ENCODE data around the gene DGKA.
"Not testable (repeated sequence)": the region's sequence is repeated elsewhere in the genome, so short reads cannot be mapped to it uniquely, and the experiment has no call there.

DGKA gene

GRCh38 chr12:55930771-55931316 lies at the start of gene DGKA:
Gene DGKA, plus strand, starts transcription at chr12:55931162. Its CDS starts 5,342 bp downstream, at chr12:55936504.
- peak; percentile 76 for DNase-seq (ENCODE audit: low spot score)

DNA sequence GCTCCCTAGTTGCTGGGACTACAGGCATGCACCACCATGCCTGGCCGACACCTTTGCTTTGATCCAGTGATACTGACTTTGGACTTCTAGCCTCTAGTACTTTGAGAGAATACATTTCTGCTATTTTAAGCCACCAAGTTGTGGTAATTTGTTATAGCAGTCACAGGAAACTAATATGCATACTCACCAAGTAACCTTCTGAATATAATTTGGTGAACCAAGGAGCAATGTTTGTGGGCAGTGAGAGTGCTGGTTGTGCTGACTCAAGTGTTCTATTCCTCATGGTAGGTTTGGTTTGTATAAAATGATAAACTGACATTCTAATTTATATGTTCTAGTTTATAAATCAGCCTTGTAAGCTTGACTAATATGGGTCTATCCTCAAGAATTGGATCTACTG lies 45.8 kb upstream of the DGKA start:
- no peak for DNase-seq (ENCODE audit: low spot score)

- no peak for DNase-seq (ENCODE audit: low spot score)
These were observed 39.7 kb upstream of the DGKA start for GRCh38 chr12:55891310-55891709.

- DNase-seq (ENCODE audit: low spot score): no peak
These were observed 37.2 kb upstream of the DGKA start for GRCh38 chr12:55893723-55894122.

DNA sequence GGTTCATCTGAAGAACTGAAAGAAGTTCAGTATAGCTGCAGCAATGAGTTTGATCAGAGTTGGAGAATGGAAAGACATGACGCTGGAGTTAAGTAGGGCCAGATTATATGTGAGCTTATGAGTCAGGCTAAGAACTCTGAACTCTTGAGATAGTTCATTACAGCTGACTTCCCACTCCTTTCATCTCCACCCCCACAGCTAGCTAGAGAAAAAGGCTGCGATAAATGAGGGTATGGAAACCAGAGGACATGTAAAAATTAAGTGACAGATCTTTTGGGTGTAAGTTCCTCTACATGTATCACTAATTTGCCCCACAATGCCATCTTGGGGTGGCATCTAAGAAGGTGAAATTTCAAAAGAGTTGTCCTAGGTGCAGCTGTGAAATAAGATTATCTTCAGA lies 31.9 kb upstream of the DGKA start:
- no peak for DNase-seq (ENCODE audit: low spot score)

- DNase-seq (ENCODE audit: low spot score): no peak
These were observed 29.0 kb upstream of the DGKA start for GRCh38 chr12:55901881-55902490.

- DNase-seq (ENCODE audit: low spot score): no peak
These were observed 24.9 kb upstream of the DGKA start for GRCh38 chr12:55906056-55906455.

DNA sequence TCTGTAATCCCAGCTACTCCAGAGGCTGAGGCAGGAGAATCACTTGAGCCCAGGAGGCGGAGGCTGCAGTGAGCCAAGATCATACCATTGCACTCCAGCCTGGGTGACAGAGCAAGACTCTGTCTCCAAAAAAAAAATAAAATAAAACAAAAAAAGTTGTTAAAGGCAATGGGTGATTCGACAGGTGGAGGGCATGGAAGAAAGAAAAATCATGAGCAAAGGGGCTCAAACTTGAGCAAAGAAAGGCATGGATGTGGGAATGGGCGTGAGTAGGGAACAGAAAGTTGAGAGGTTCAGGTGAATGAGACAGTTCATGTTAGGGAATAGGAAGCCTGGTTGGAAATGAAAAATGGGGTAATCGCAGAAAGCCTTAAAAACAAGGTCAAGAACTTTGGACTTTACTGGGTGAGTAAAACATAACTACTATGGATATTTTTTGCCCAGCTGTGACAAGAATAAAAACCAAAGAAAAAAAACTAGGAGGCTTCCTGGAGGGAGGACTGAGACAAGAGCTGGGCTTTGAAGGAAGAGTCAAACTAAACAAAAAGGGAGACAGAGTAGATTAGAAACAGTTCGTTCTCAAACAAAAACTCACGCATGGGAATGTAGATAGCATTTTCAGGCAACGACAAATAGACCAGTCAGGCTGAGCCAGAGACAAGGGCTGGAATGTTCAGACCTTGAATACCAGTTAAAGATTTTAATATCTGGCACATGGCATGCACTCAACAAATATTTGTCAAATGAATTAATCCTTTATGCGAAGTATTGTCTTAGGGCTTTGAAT lies 22.0 kb upstream of the DGKA start:
- DNase-seq (ENCODE audit: low spot score): no peak

- DNase-seq (ENCODE audit: low spot score): no peak
These were observed 21.5 kb upstream of the DGKA start for GRCh38 chr12:55909513-55909884.

GRCh38 chr12:55912908-55913307 lies 18.1 kb upstream of the DGKA start:
- no peak for DNase-seq (ENCODE audit: low spot score)

DNA sequence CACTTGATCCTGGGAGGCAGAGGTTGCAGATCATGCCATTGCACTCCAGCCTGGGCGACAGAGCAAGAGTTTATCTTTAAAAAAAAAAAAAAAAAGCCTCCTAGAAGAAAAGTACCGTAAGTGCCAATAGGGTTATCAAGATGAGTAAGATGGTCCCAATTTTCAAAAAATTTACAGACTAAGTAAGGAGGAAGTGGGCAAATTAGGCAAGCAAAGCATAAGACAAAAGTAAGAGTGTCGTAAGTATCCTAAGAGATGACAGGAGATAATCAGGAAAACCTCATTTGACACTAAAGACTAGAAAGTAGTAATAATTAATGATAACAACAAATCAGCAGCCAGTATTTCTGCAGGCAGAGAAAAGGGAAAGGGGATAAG lies 15.5 kb upstream of the DGKA start:
- DNase-seq (ENCODE audit: low spot score): no peak

- not testable (repeated sequence) for DNase-seq (ENCODE audit: low spot score)
These were observed 11.9 kb upstream of the DGKA start for GRCh38 chr12:55919032-55919431.

DNA sequence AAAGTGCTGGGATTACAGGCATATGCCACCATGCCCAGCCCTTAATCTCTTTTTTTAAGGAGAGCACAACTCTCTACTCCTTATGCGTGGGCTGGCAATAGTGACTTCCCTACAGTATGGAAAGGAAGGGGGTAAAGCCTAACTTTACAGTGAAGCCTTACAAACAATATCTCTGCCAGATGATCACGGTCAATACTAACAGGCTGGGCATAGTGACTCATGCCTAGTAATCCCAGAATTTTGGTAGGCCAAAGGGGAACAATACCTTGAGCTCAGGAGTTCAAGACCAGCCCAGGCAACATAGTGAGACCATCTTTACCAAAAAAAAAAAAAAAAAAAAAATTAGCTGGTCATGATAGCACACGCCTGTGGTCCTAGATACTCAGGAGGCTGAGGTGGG lies 8.8 kb upstream of the DGKA start:
- DNase-seq (ENCODE audit: low spot score): no peak

GRCh38 chr12:55923648-55924047 lies 7.3 kb upstream of the DGKA start:
- DNase-seq (ENCODE audit: low spot score): not testable (repeated sequence)

DNA sequence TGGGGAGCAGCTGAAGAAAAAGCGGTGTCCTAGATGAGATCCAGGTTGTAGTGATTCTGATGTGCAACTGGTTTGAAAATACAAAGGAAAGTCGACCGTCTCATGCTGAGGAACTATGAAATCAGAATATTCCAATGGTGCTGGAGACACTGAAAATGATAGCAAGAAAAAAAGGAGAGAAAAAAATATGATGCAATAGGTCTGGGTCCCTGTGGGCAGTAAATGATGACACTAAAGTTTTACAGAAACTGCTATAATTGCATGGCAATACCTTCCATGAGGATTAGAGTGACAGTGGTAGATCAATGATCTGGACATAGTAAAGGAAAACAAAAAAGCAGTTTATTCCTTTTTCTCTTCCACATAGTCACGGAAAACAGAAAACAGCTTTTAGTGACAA lies 5.6 kb upstream of the DGKA start:
- DNase-seq (ENCODE audit: low spot score): no peak

GRCh38 chr12:55925870-55926737 lies 4.9 kb upstream of the DGKA start:
- DNase-seq (ENCODE audit: low spot score): no peak

DNA sequence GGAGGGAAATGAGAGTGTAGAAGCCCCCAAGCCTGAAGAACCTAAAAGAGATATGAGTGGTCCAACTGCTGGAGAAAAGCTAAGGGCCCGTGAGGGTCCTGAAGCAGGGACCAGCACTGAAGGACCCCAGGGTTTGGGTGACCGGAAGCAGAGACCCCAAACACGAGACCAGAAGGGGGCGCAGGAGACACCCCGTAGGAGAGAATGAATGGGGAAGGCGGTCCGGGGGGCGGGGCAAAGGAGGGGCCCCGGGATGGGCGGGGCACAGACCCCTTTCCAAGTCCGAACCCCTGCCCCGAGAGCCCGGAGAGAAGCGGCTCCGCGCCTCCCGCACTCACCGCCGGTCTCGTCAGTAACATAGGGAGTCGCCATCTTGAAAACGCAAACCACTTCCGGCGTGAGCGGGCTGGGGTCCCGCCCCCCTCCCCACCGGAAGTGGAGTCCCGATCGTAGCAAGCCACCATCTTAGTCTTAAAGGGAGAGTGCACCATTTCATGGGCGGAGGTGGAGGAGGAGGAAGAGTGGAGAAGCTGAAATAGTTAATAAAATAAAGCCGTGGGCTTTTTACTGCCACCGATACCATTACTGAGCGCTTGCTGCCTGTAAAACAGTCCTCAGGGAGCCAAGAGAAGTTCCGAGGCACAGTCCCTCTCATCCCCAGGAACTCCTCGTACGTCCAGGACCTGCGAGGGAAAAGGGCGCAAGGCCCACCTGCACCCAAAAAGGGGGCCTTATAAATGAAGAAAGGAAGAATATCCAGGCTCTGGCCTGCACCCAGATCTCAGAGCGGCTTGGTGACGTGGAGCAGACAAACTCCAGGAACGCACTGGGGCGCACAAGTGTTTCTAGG lies 4.0 kb upstream of the DGKA start:
- DNase-seq (ENCODE audit: low spot score): peak; percentile 95

- peak; percentile 84 for DNase-seq (ENCODE audit: low spot score)
These were observed 3.1 kb upstream of the DGKA start, which contains the start of gene PYM1 for GRCh38 chr12:55927588-55928502. Gene PYM1, minus strand, starts transcription at chr12:55927894. Its CDS starts 133 bp downstream, at chr12:55927761.

- DNase-seq (ENCODE audit: low spot score): no peak
These were observed 1.6 kb upstream of the DGKA start for GRCh38 chr12:55929306-55929791.

DNA sequence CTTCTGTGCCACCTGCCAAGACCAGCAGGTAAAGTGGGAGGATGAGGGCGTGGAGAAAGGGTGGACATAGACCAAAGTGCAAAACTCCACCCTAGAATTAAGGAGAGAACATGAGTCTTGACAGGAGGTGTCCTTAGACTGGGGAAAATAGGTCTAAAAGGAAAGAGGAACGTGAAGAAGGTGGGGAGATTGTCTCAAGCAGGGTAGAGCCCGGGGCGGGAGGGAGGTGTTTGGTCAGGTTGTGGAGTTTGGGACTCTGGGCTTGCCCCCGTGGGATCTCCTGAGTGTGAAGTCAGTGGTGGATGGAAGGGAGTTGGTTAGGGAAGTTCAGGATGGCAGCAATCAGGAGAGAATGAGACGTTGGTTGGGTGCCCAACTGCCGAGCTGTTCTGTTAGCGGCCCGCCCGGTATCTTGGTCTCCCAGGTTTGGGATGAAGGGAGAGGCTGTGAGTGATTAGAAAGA lies 386 bp downstream of the DGKA start:
- DNase-seq (ENCODE audit: low spot score): no peak

Data from HuH-7.5 (cell line).